ENCODE measurements around the gene IRF2BP1. TPM values are rescaled to one million over a fixed set of nuclear protein-coding genes. Genes with fewer than 3 reads are reported as not detected.
A peak's percentile ranks its signal among the peaks of the same experiment; 100 is the strongest.

Gene IRF2BP1
- total RNA-seq, 4 donors from 2014 or later = 17.1 to 40.6 (median 28.6) TPM

- intact Hi-C loops (cut with DNase I; ENCODE audit: low total_unique reads) = no loop called here
- DNase-seq (no peak), ATAC-seq (no peak)
- H3K27ac ChIP-seq = no peak overlapping the region
- H3K27me3 ChIP-seq = peaks cover 10 to 16% (median 10%) of the 10 kb centered on the region in 3 donors
- H3K4me3 ChIP-seq = no peak overlapping the region
- TF ChIP-seq CTCF (IDR thresholded peaks at IDR 0.05 in 4 of 5, conservative IDR thresholded peaks at IDR 0.05 in 1 of 5) (no peak), POLR2A (IDR thresholded peaks at IDR 0.05) (no peak)
- peaks cover 8 to 14% of the 10 kb centered on the region in 2 donors for H3K4me1 ChIP-seq
- H3K9me3 ChIP-seq = no peaks in the 10 kb centered on the region
- in situ Hi-C loops (cut with MboI; ENCODE audit: low sequenced_read_pairs in 4 of 4) = no loop called here
- no peaks in the 10 kb centered on the region for H3K36me3 ChIP-seq
These were observed 19.4 kb downstream of the IRF2BP1 start for GRCh38 chr19:45866400-45867176.

GRCh38 chr19:45865269-45865948 lies 20.5 kb downstream of the IRF2BP1 start:
- Histone ChIP-seq H3K9me3 (no peaks in the 10 kb centered on the region), H3K27me3 (peaks cover 10 to 16% (median 10%) of the 10 kb centered on the region in 3 donors), H3K36me3 (peaks cover 0 to 3% of the 10 kb centered on the region in 2 donors), H3K4me3 (no peak overlapping the region), H3K27ac (no peak overlapping the region), H3K4me1 (peaks cover 17 to 22% of the 10 kb centered on the region in 2 donors)
- in situ Hi-C loops (cut with MboI; ENCODE audit: low sequenced_read_pairs in 4 of 4) = no loop called here
- no peak for ATAC-seq
- TF ChIP-seq POLR2A (IDR thresholded peaks at IDR 0.05) = no peak
- TF ChIP-seq CTCF (IDR thresholded peaks at IDR 0.05 in 4 of 5, conservative IDR thresholded peaks at IDR 0.05 in 1 of 5) = no peak
- intact Hi-C loops (cut with DNase I; ENCODE audit: low total_unique reads) = no loop called here
- no peak for DNase-seq

GRCh38 chr19:45864629-45865082 lies 21.3 kb downstream of the IRF2BP1 start:
- no peak for TF ChIP-seq CTCF (IDR thresholded peaks at IDR 0.05 in 4 of 5, conservative IDR thresholded peaks at IDR 0.05 in 1 of 5)
- no peak for TF ChIP-seq POLR2A (IDR thresholded peaks at IDR 0.05)
- in situ Hi-C loops (cut with MboI; ENCODE audit: low sequenced_read_pairs in 4 of 4) = no loop called here
- peaks cover 10 to 16% (median 10%) of the 10 kb centered on the region in 3 donors for H3K27me3 ChIP-seq
- H3K4me3 ChIP-seq = peak overlapping the region in 3 of 4 donors; percentile 58 to 95 (median 62)
- ATAC-seq (no peak), DNase-seq (no peak)
- H3K27ac ChIP-seq = no peak overlapping the region
- peaks cover 0 to 6% of the 10 kb centered on the region in 2 donors for H3K36me3 ChIP-seq
- intact Hi-C loops (cut with DNase I; ENCODE audit: low total_unique reads) = no loop called here
- H3K4me1 ChIP-seq = peaks cover 17 to 22% of the 10 kb centered on the region in 2 donors
- no peaks in the 10 kb centered on the region for H3K9me3 ChIP-seq

GRCh38 chr19:45863840-45864628 lies 21.9 kb downstream of the IRF2BP1 start, which contains the start of gene FOXA3:
Gene FOXA3 (plus strand): TSS chr19:45864326. CDS start chr19:45864457, 131 bp downstream.
- peak; percentile 60 to 81 (median 64) for TF ChIP-seq CTCF (IDR thresholded peaks at IDR 0.05 in 4 of 5, conservative IDR thresholded peaks at IDR 0.05 in 1 of 5)
- no peak for TF ChIP-seq POLR2A (IDR thresholded peaks at IDR 0.05)
- no peaks in the 10 kb centered on the region for H3K9me3 ChIP-seq
- H3K36me3 ChIP-seq = peaks cover 0 to 12% of the 10 kb centered on the region in 2 donors
- in situ Hi-C loops (cut with MboI; ENCODE audit: low sequenced_read_pairs in 4 of 4) (no loop called here), intact Hi-C loops (cut with DNase I; ENCODE audit: low total_unique reads) (loop anchor here (1.0 to 2.0 kb wide), 4 partner anchors 22 to 131 kb away; partner anchors contain the start of genes CCDC61, IRF2BP1 and MYPOP)
- H3K4me3 ChIP-seq = peak within 1 kb of the TSS; percentile 58 to 95 (median 74)
- peaks cover 10 to 16% (median 10%) of the 10 kb centered on the region in 3 donors for H3K27me3 ChIP-seq
- H3K27ac ChIP-seq = peak within 1 kb of the TSS in 1 of 4 donors; percentile 0
- DNase-seq (peak in 1 of 2 donors; percentile 27), ATAC-seq (peak in 1 of 2 donors; percentile 25)
- H3K4me1 ChIP-seq = peaks cover 17 to 22% of the 10 kb centered on the region in 2 donors
